ENCODE results near the gene KCNT2.

- TF ChIP-seq CTCF (IDR thresholded peaks at IDR 0.05; ENCODE audit: low read depth, low read length, poor library complexity, severe bottlenecking), result no peak
- TF ChIP-seq EZH2phosphoT487 (IDR thresholded peaks at IDR 0.05; ENCODE audit: borderline replicate concordance, low read length), result no peak
These were observed 393.4 kb downstream of the KCNT2 start for GRCh38 chr1:196214866-196215265.

Measured in DOHH2 (cell line).